Activated T-cell treated with anti-CD3 and anti-CD28 coated beads for 4 hours (primary cell): Measurements from ENCODE around the gene CD164L2.
A peak's percentile ranks its signal among the peaks of the same experiment; 100 is the strongest.
"Not testable (repeated sequence)": the region's sequence is repeated elsewhere in the genome, so short reads cannot be mapped to it uniquely, and the experiment has no call there.

Experiments used
- DNase-seq: peaks from one replicate; pipeline ENCODE4 v3.0.0-alpha.2; 2020

Gene CD164L2

DNA sequence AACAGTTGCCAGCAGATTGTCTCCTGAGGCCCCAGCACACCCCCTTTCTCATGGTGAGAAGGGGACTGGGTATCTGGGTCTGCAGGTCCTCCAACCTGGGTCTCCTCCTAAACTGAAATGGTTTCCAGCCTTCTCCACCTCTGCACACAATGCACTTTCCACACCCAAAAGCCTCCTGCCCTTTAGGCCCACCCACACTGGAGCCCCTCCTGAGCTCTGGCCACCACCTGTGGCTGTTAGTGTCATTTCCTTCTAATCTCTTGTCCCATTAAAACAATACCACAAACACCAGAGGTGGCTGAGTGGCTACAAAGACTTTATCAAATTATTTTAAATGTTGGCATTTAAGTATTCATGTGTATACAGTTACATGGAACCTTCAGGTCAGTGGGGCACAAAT, 20.8 kb upstream of the CD164L2 start:
- DNase-seq = no peak

- DNase-seq = no peak
Measured at GRCh38 chr1:27403065-27403726, 20.1 kb upstream of the CD164L2 start.

GRCh38 chr1:27402349-27402754, 19.2 kb upstream of the CD164L2 start:
- no peak for DNase-seq

DNA sequence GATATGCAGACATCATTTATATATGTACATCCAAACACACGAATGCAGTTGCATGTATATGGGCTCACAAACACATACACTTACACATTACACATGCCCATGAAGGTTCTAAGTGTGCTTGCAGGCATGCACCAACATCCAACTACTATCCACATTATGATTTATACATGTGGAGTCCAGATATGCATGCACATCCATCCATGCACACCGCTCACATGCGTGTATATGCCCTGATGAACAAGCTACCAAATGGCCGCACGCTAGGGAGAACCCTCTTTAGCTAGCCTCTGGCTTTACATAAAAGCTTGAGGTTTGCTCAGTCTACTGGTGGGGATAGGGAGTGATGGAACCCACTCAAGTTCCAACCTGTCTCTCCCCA, 17.8 kb upstream of the CD164L2 start:
- no peak for DNase-seq

GRCh38 chr1:27400082-27400962, 17.2 kb upstream of the CD164L2 start:
- DNase-seq = no peak

DNA sequence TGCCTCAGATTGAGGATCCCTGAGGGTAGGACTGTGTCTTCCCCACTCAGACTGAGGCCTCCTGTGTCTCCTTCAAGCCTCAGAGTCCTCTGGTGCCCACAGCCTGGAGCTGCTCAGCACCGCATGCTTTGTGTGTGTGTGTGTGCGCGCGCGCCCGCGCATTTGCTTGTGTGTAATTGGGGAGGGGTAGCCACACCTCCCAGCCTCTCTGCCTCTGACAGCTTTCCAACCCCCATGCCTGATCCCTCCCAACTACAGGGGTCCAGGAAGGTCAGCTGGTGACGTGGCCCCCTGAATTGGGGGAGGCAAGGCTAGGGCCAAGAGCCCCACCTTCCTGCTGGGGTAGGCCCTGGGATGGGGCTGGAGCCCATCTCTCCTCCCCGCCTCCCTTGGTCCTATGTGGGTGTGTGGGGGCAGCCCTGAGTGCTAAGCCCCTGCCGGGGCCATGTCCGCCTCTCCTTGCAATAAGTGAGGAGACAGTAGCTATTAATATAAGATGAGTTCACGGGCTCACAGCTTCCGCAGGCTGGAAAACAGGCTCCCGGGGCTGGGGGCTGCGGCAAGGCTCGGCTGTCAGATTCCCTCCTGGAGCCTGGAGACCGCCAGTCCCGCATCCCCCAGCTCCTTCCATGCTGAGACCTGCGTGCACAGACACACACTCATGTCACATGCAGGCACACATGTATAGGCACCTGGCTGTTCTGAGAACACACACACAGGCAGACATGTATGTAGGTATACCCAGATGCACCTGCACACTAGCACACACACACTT, 16.3 kb upstream of the CD164L2 start:
- no peak for DNase-seq

DNA sequence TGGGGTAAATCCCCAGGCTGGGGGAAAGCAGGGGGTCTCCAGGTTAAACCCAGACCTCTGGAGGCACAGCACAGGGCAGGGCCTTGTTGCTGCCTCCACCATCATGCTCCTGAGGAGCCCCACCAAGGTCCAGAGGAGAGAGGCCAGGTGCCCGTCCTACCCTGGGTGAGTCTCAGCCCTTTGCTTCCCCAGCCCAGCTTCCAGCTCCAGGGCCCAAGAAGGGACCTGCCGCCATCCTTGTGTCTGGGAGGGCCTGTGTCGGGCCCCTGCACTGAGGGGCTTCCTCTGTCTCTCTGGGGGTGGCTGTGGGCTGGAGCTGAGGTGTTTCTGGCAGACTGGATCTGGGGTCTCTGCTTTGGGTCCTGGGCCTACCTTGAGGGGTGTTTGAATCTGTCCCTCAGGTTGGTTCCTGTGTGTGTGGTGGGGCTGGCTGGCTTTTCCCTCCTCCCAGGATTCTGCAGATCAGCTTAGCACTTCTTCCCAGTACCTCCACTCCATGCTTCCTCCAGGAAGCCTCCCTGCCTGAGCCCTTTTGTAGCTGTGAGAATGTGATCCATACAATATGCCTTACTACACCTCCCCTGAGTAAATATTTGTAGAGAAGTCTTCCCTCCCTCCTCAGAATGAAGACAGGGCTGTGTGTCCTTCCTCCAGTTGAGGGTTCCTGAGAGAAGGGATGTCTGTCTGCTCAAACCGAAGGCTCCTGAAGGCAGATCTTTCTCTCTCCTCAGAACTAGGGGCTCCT, 15.4 kb upstream of the CD164L2 start:
- no peak for DNase-seq

DNA sequence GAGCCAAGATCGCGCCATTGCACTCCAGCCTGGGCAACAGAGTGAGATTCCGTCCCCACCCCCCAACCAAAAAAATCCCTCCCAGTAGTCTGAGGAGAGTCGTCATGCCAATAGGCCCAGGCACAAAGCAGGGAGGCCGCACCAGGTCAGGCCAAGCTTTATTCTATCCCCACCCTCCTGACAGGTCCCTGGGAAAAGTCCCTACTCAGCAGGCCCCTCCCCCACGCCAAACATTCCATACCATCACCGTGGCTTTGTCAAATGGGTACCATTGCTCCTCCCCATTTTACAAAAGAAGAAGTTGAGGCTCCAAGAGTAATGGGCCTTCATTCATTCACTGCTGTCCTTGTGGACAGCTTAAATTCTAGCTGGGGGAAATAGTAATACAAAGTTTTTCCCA, 14.6 kb upstream of the CD164L2 start:
- DNase-seq = no peak

DNA sequence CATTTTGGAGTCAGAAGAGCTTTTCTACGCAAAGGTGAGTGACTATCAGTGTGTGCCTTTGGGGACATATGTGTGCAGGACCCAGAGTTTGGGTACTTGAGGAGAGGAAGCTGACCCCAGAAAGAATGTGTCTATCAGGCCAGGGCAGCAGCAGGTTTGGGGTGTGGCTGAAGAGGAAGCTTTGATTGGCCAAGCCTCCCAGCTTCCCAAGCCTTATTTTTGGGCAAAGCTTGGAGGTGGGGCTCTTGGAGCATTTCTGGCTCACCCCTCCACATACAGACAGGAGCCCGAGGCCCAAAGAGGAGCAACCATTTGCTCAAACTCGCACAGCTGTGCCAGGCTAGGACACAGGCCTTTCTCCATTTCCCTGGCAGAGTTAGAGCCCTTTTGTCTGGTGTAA, 14.0 kb upstream of the CD164L2 start:
- DNase-seq = no peak

GRCh38 chr1:27395441-27396195, 12.5 kb upstream of the CD164L2 start:
- peak; percentile 66 for DNase-seq

- DNase-seq = no peak
Measured at GRCh38 chr1:27394925-27395324, 11.8 kb upstream of the CD164L2 start.

DNA sequence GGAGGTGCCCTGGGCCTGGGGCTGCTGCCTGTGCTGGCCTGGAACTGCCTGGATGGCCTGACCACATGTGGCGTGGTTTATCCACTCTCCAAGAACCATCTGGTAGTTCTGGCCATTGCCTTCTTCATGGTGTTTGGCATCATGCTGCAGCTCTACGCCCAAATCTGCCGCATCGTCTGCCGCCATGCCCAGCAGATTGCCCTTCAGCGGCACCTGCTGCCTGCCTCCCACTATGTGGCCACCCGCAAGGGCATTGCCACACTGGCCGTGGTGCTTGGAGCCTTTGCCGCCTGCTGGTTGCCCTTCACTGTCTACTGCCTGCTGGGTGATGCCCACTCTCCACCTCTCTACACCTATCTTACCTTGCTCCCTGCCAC, 11.1 kb upstream of the CD164L2 start:
- no peak for DNase-seq

DNA sequence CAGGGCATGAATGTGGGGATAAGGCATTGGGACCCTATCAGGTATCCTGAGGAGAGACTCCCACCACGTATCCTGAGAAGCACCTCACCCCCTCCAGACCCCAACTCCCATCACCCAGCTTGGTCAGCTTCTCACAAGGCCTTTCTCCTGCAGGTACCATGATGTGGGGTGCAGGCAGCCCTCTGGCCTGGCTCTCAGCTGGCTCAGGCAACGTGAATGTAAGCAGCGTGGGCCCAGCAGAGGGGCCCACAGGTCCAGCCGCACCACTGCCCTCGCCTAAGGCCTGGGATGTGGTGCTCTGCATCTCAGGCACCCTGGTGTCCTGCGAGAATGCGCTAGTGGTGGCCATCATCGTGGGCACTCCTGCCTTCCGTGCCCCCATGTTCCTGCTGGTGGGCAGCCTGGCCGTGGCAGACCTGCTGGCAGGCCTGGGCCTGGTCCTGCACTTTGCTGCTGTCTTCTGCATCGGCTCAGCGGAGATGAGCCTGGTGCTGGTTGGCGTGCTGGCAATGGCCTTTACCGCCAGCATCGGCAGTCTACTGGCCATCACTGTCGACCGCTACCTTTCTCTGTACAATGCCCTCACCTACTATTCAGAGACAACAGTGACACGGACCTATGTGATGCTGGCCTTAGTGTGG, 10.6 kb upstream of the CD164L2 start:
- no peak for DNase-seq

DNA sequence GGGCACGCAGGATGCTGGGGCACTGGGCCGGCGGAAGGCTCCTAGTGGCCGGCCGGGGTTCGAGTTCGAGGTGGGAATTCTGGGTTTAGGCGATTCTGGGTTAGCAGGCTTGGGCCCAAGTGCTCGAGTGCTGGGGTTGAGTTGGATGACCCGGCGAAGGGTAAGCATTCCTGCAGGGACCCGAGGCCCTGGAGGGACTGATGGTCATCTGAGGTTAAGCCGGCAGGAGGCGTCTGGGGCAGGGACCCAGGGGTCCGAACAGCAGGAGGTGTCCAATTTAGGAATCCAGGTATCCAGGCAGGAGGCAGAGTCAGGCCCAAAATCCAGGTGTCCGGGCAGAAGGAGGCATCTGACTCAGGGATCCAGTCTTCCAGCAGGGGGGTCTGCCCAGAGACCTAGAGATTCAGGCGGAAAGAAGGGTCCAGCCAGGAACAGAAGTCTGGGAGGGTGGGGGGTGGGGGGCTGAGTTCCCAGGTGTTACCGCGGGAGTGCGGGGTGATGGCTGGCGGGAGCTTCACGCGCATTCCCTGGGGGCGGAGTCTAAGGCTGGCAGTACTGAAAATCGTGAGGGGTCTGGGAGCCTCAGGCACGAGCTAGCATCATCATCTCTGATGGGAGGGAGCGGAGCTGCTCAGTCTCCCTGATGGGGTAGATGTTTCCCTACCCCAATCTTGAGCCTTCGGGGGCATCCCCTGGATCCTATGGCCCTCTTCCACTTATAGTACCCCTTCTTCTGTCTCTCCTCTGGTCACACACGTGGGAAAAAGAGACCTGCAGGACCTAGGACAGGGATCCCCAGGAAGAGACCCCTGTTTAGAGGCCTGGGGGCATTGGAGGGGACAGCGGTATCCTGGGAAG, 9.9 kb upstream of the CD164L2 start:
- no peak for DNase-seq

- DNase-seq = peak; percentile 92
Measured at GRCh38 chr1:27392096-27392777, 9.1 kb upstream of the CD164L2 start, which contains the start of gene GPR3. Gene GPR3 (plus strand): TSS chr1:27392622. CDS start chr1:27393799, 1,177 bp downstream.

DNA sequence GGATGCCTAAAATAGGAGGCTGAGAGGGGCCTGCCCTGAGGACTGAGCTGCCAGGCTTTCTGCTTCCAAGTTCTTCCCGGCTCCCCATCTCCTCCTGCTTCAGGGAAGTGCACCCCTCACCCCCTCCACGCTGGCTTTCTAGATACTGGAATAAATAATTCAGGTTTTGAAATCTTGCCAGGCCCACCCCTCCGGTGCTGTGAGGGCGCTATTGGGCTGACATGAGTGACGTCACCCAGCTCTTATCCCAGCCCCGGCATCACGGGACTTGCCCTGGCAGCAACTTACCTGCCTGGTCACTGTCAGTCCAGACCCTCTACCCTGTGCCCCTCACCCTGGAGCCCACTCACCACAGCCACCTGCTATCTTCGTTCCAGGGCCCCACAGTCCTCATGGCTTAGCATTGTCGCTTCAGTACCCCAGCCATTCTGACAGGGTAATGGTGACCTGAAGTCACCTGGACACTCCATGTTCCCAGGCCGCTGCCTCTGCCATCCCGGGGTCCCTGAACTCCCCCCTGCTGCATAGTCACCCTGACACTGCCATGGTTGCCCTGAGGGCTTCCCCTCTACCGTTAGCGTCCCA, 8.5 kb upstream of the CD164L2 start:
- DNase-seq = no peak

GRCh38 chr1:27388337-27389005, 5.3 kb upstream of the CD164L2 start:
- DNase-seq = peak; percentile 71

DNA sequence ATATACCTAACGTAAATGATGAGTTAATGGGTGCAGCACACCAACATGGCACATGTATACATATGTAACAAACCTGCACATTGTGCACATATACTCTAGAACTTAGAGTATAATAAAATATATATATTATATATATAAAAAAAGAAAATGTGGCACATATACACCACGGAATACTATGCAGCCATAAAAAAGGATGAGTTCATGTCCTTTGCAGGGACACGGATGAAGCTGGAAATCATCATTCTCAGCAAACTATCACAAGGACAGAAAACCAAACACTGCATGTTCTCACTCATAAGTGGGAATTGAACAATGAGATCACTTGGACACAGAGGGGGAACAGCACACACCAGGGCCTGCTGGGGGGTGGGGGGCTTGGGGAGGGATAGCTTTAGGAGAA, 1.7 kb upstream of the CD164L2 start:
- DNase-seq = not testable (repeated sequence)

DNA sequence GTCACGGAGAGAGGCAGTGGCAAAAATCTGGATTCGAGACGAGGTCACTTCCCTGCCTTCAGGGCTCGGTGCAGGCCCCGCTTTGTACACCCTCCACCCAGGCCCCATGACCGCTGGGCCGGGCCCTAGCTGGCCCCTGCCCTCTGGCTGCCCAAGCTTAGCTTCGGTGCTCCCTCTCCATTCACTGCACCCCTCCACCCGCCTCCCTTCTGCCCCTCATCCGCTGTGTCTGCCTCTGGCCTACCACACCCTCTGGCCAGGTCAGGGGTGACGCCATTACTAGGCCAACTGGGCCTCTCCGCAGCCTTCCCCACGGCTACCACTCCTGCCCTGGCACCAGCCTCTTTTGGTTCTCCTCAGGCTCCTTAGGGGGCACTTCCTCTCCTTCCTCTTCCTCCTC, 528 bp upstream of the CD164L2 start:
- DNase-seq = no peak
